Endothelial cell of umbilical vein (primary cell): ENCODE data around the gene YPEL1. TPM values are rescaled to one million over a fixed set of nuclear protein-coding genes. Genes with fewer than 3 reads are reported as not detected.

Source experiments
- BruUV-seq: library from RNA; stranded (reverse); fragments of 400-500 nt; replicated peaks from 2 replicates; lab custom pipeline; 2021; lab: Mats Ljungman, UMichigan
- CTCF ChIA-PET: fragments of 300-600, 350-600 bp; sonication (Branson Sonifier 250); formaldehyde crosslinking; loops from one replicate; lab custom pipeline; 2021; ENCODE audit warnings: antibody characterized with exemption, inconsistent platforms; lab: Charles Lee
- POLR2A ChIA-PET: fragments of 300-600, 350-600 bp; sonication (Branson Sonifier 250); formaldehyde crosslinking; loops from one replicate; lab custom pipeline; 2021; ENCODE audit warnings: antibody characterized with exemption, inconsistent platforms; lab: Charles Lee
- DNase-seq: peaks from one replicate; pipeline ENCODE4 v3.0.0-alpha.2; 2011; ENCODE audit warnings: low read depth, low spot score
- FAIRE-seq: peaks from 2 replicates; lab custom pipeline; 2011; peaks lifted over from hg19 to GRCh38; lab: Jason Lieb, UNC
- H2AFZ ChIP-seq: 2 replicates; pipeline ENCODE4 v1.6.0; 2012; ENCODE audit warnings: low read depth, low read length, control low read depth, inconsistent platforms
- H3K27ac ChIP-seq: 2 replicates; pipeline ENCODE4 v1.5.1; 2011; ENCODE audit warnings: low read depth, mild to moderate bottlenecking, control low read depth, low read length, moderate library complexity; ENCODE audit not compliant: insufficient read depth
- H3K27me3 ChIP-seq, 2 experiments: 2 replicates each; pipeline versions ENCODE4 v1.6.0 to v1.6.1; 2011; ENCODE audit warnings: low read length in 2 of 2, mixed read lengths in 1 of 2; ENCODE audit not compliant: control insufficient read depth in 2 of 2, insufficient read depth in 2 of 2
- H3K36me3 ChIP-seq, 2 experiments: 2 replicates in 1 of 2; 3 replicates in 1 of 2; pipeline ENCODE4 v1.5.1; 2011; ENCODE audit warnings: low read length in 2 of 2, mild to moderate bottlenecking in 1 of 2, moderate library complexity in 1 of 2; ENCODE audit not compliant: control insufficient read depth in 2 of 2, insufficient read depth in 2 of 2; ENCODE audit errors: extremely low read depth in 1 of 2
- H3K4me1 ChIP-seq: 3 replicates; pipeline ENCODE4 v1.5.1; 2011; ENCODE audit warnings: mild to moderate bottlenecking, low read length; ENCODE audit not compliant: control insufficient read depth, insufficient read depth; ENCODE audit errors: extremely low read depth
- H3K4me2 ChIP-seq: 2 replicates; pipeline ENCODE4 v1.6.1; 2011; ENCODE audit warnings: low read length, control low read depth, mixed read lengths; ENCODE audit not compliant: insufficient read depth
- H3K4me3 ChIP-seq, 3 experiments: fragments of 200-600 bp in 1 of 3; sonication (generic), shearing (Covaris generic) in 1 of 3; replicated peaks in 1 of 3; 2 replicates each; pipeline ENCODE4 v1.5.1; 2011 to 2016; ENCODE audit warnings: control low read depth in 3 of 3, low read length in 3 of 3, mild to moderate bottlenecking in 2 of 3, inconsistent platforms in 1 of 3, low read depth in 1 of 3, moderate library complexity in 1 of 3; ENCODE audit not compliant: insufficient read depth in 1 of 3
- H3K79me2 ChIP-seq: 2 replicates; pipeline ENCODE4 v1.6.0; 2012; ENCODE audit warnings: low read length, inconsistent platforms; ENCODE audit not compliant: control insufficient read depth, insufficient read depth
- H3K9ac ChIP-seq: replicated peaks from 2 replicates; pipeline ENCODE3; 2011; ENCODE audit warnings: low read length, control low read depth; ENCODE audit not compliant: insufficient read depth; ENCODE audit errors: extremely low read depth
- H3K9me1 ChIP-seq: replicated peaks from 3 replicates; pipeline ENCODE4 v1.6.0; 2011; ENCODE audit warnings: mild to moderate bottlenecking, low read length; ENCODE audit not compliant: control insufficient read depth, insufficient read depth; ENCODE audit errors: extremely low read depth
- H3K9me3 ChIP-seq: replicated peaks from 2 replicates; pipeline ENCODE4 v1.5.1; 2012; ENCODE audit warnings: low read length, inconsistent platforms; ENCODE audit not compliant: control insufficient read depth, insufficient read depth
- H4K20me1 ChIP-seq: replicated peaks from 2 replicates; pipeline ENCODE3; 2011; ENCODE audit warnings: mild to moderate bottlenecking, low read length; ENCODE audit not compliant: control insufficient read depth, insufficient read depth; ENCODE audit errors: extremely low read depth
- CTCF ChIP-seq, 2 donors: IDR thresholded peaks; 1 replicate in 1 of 2; 2 replicates in 1 of 2; pipeline ENCODE4 v1.5.1; 2011; ENCODE audit warnings: low read length in 2 of 2, mild to moderate bottlenecking in 2 of 2, moderate library complexity in 2 of 2, control low read depth in 1 of 2, inconsistent platforms in 1 of 2, low read depth in 1 of 2; ENCODE audit not compliant: insufficient read depth in 1 of 2; ENCODE audit errors: extremely low read depth in 1 of 2
- EZH2 ChIP-seq: IDR thresholded peaks from 2 replicates; pipeline ENCODE4 v1.6.1; 2012; ENCODE audit warnings: borderline replicate concordance, low read depth, mild to moderate bottlenecking, moderate library complexity, low read length, inconsistent platforms; ENCODE audit not compliant: severe bottlenecking
- FOS ChIP-seq: IDR thresholded peaks from 2 replicates; pipeline ENCODE4 v1.6.1; 2011; ENCODE audit warnings: mild to moderate bottlenecking, low read length, moderate library complexity, borderline replicate concordance; ENCODE audit not compliant: insufficient read depth
- GATA2 ChIP-seq: IDR thresholded peaks from 2 replicates; pipeline ENCODE4 v1.7.0; 2011; ENCODE audit warnings: low read depth, mild to moderate bottlenecking, moderate library complexity, mixed read lengths, low read length; ENCODE audit not compliant: insufficient read length, insufficient read depth
- JUN ChIP-seq: IDR thresholded peaks from 2 replicates; pipeline ENCODE4 v1.6.1; 2011; ENCODE audit warnings: borderline replicate concordance, low read depth; ENCODE audit not compliant: insufficient read length, insufficient read depth
- MAX ChIP-seq: IDR thresholded peaks from 2 replicates; pipeline ENCODE4 v1.6.1; 2011; ENCODE audit not compliant: insufficient read depth, insufficient read length
- MYC ChIP-seq: IDR thresholded peaks from one replicate; pipeline ENCODE4 v1.6.1; 2011; ENCODE audit warnings: mild to moderate bottlenecking, low read depth, low read length
- POLR2A ChIP-seq: IDR thresholded peaks from 2 replicates; pipeline ENCODE4 v1.6.1; 2012; ENCODE audit warnings: low read depth, mild to moderate bottlenecking, control low read depth, low read length
- POLR2AphosphoS5 ChIP-seq: IDR thresholded peaks from 2 replicates; pipeline ENCODE4 v1.6.1; 2012; ENCODE audit warnings: low read depth, mild to moderate bottlenecking, control low read depth, low read length, moderate library complexity; ENCODE audit not compliant: insufficient read depth
- dilution Hi-C: fragments of 300-500 bp; cut with MboI; formaldehyde crosslinking; loops from one replicate; pipeline ENCODE4 v1.15.0; 2019; ENCODE audit warnings: low sequenced_read_pairs; ENCODE audit not compliant: extremely low pct_ligation_motif_present
- intact Hi-C: fragments of 100-400 bp; cut with micrococcal nuclease; formaldehyde crosslinking; loops from one replicate; pipeline ENCODE4 v1.10.0; 2022
- polyA plus RNA-seq, 4 experiments: library from polyadenylated mRNA; depleted of rRNA in 3 of 4; stranded (reverse) in 3 of 4; unstranded in 1 of 4; fragments of >200 nt; gene quantifications; 2 replicates each; pipeline versions ENCODE4 v1.2.1 to v1.2.3, GENCODE V29; 2011 to 2012; ENCODE audit warnings: missing spikeins in 1 of 4
- total RNA-seq: library from RNA; stranded (reverse); gene quantifications from 2 replicates; pipeline ENCODE4 v1.2.3, GENCODE V29; 2021

The YPEL1 gene
- total and polyA plus RNA-seq, 2 donors (not counting 3 experiments of a cell fraction or from before 2014, with no cell fraction given): 3.7 to 6.2 TPM

GRCh38 chr22:21707677-21708076 is 27.9 kb downstream of the YPEL1 start:
- peaks cover 0 to 3% of the 10 kb centered on the region in 2 experiments for H3K36me3 ChIP-seq
- TF ChIP-seq MAX (no peak), POLR2A (no peak), FOS (no peak), MYC (no peak), CTCF (IDR thresholded peaks at IDR 0.05; ENCODE audit: extremely low read depth in 1 of 2, insufficient read depth in 1 of 2, low read depth in 1 of 2, low read length in 2 of 2) (no peak), JUN (no peak), GATA2 (no peak), EZH2 (no peak), POLR2AphosphoS5 (no peak)
- H3K9me3 ChIP-seq: no peaks in the 10 kb centered on the region
- H2AFZ ChIP-seq: no peak overlapping the region
- BruUV-seq: no TSS peak
- no peaks in the 10 kb centered on the region for H4K20me1 ChIP-seq
- H3K79me2 ChIP-seq: no peaks in the 10 kb centered on the region
- no peaks in the 10 kb centered on the region for H3K27me3 ChIP-seq
- no peaks in the 10 kb centered on the region for H3K9me1 ChIP-seq
- intact Hi-C loops: no loop called here
- dilution Hi-C loops: loop anchor here (25.0 kb wide), 1 partner anchor 230 kb away; no protein-coding TSS in a partner anchor
- CTCF ChIA-PET: interaction anchor here (0.9 to 1.8 kb wide), 4 partner anchors 23 to 245 kb away, joined by 3 to 6 read pairs (median 4); partner anchors contain the start of gene PPM1F
- H3K4me1 ChIP-seq: no peaks in the 10 kb centered on the region
- FAIRE-seq (no peak), DNase-seq (no peak)
- H3K9ac ChIP-seq: no peak overlapping the region
- no peak overlapping the region for H3K4me3 ChIP-seq
- H3K4me2 ChIP-seq: no peak overlapping the region
- POLR2A ChIA-PET: interaction anchor here (0.6 kb wide), 1 partner anchor 229 kb away, joined by 4 read pairs; no protein-coding TSS in a partner anchor
- no peak overlapping the region for H3K27ac ChIP-seq
